ENCODE measurements around the gene BICRA.

DNA sequence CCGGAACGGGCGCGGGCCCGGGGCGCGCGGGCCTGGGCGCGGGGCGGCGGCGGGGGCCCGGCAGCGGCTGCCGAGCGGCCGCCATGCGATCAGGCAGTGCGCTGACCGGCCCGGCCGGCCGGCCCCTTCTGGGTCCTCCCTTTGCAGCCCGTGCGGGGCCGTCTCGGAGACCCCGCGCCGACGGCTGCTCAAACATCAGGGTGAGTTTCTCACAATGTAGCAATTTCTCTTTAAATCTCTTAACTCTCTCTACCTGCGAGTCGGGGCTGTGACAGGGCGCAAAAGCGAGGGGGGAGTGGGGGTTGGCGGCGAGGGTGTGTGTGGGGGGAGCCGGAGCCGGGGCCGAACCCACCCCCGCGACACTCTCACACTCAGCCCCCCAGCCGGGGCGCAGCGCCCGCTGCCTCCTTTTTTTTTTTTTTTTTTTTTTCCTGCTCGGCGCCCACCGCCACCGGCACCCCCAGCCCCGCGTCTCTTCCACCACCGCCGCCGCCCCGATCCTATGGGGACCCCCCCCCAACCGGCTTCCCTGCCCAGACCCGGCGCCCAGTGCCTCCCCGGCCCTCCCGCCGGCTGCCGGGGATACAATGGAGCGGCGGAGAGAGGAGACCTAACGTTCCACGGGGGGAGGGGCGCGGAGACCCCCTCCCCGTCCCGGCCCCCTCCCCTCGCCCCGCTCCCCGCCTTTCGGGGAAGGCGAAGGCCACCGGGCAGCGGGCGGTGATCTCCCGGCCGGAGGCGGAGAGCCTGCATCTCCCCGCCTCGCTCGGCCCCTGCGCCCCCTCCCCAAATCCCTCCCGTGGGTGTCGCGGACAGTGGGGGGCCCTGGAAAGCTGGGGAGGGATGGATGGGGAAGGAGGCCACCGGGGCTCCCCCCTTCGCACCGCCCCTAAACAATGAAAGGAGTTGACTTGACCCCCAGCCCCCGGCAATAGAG is at the start of gene BICRA:
- TF ChIP-seq, protein P1, sequence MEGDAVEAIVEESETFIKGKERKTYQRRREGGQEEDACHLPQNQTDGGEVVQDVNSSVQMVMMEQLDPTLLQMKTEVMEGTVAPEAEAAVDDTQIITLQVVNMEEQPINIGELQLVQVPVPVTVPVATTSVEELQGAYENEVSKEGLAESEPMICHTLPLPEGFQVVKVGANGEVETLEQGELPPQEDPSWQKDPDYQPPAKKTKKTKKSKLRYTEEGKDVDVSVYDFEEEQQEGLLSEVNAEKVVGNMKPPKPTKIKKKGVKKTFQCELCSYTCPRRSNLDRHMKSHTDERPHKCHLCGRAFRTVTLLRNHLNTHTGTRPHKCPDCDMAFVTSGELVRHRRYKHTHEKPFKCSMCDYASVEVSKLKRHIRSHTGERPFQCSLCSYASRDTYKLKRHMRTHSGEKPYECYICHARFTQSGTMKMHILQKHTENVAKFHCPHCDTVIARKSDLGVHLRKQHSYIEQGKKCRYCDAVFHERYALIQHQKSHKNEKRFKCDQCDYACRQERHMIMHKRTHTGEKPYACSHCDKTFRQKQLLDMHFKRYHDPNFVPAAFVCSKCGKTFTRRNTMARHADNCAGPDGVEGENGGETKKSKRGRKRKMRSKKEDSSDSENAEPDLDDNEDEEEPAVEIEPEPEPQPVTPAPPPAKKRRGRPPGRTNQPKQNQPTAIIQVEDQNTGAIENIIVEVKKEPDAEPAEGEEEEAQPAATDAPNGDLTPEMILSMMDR (IDR thresholded peaks at IDR 0.05 in 4 of 5, conservative IDR thresholded peaks at IDR 0.05 in 1 of 5): no peak
- no peak for TF ChIP-seq POLR2A (IDR thresholded peaks at IDR 0.05)

All from gastrocnemius medialis (tissue), 4 donors.